OCI-LY1 (cell line): ENCODE data around the gene MTX1.

Experiments used
- CTCF ChIP-seq: fragments of 200-600 bp; sonication (generic), shearing (Covaris generic); IDR thresholded peaks from 2 replicates; pipeline ENCODE4 v1.5.1; 2017; ENCODE audit warnings: mild to moderate bottlenecking, antibody characterized with exemption, low read length, moderate library complexity, mixed read lengths
- EZH2 ChIP-seq: fragments of 200-600 bp; sonication (generic), shearing (Covaris generic); IDR thresholded peaks from 2 replicates; pipeline ENCODE4 v1.8.0; 2017; ENCODE audit warnings: borderline replicate concordance, mixed run types, mild to moderate bottlenecking, antibody characterized with exemption, low read length, moderate library complexity, mixed read lengths

- TF ChIP-seq CTCF: no peak
- TF ChIP-seq EZH2: no peak
These were observed 36.6 kb downstream of the MTX1 start for GRCh38 chr1:155245163-155245524.
